HepG2 (cell line): Measurements from ENCODE around the gene FAF1. TPM values are rescaled to one million over a fixed set of nuclear protein-coding genes. Genes with fewer than 3 reads are reported as not detected.

Experiments
- ATAC-seq: fragments of 200-7000 bp; cut with Tn5 transposase; 3 replicates; pipeline ENCODE4 v1.9.1; 2020; ENCODE audit warnings: mild to moderate bottlenecking, moderate library complexity
- BruUV-seq: library from RNA; stranded (reverse); fragments of 400-500 nt; replicated peaks from 2 replicates; lab custom pipeline; 2021; lab: Mats Ljungman, UMichigan
- CTCF ChIA-PET: fragments of 300-600 bp; formaldehyde crosslinking; extraction: SDS; loops from one replicate; lab custom pipeline; 2021; ENCODE audit warnings: low total read pairs, inconsistent platforms, low intra/inter-chr PET ratio; lab: Yijun Ruan, JAX
- POLR2A ChIA-PET: fragments of 350-600 bp; sonication (Branson Sonifier 250); formaldehyde crosslinking; loops from one replicate; lab custom pipeline; 2020; ENCODE audit warnings: antibody characterized with exemption, inconsistent platforms; lab: Yijun Ruan, JAX
- DNase-seq: peaks from one replicate; pipeline ENCODE4 v3.0.0-alpha.2; 2015; ENCODE audit warnings: low spot score
- FAIRE-seq: peaks from 3 replicates; lab custom pipeline; 2011; peaks lifted over from hg19 to GRCh38; lab: Jason Lieb, UNC
- H2AFZ ChIP-seq: one replicate; pipeline ENCODE4 v1.6.1; 2011; ENCODE audit warnings: low read length, inconsistent platforms
- H3K27ac ChIP-seq: fragments of 300-600 bp; 3 replicates; pipeline ENCODE4 v1.8.0; 2011; ENCODE audit warnings: mixed run types, mild to moderate bottlenecking, mixed read lengths, low read length, inconsistent platforms; ENCODE audit not compliant: insufficient read depth; ENCODE audit errors: extremely low read length
- H3K27me3 ChIP-seq, 2 experiments: fragments of 200-600 bp in 1 of 2; 2 replicates in 1 of 2; 3 replicates in 1 of 2; pipeline versions ENCODE4 v1.6.0 to v1.8.0; 2011; ENCODE audit warnings: low read length in 2 of 2, mild to moderate bottlenecking in 2 of 2, moderate library complexity in 2 of 2, inconsistent platforms in 1 of 2; ENCODE audit not compliant: insufficient read depth in 2 of 2, control insufficient read depth in 1 of 2
- H3K36me3 ChIP-seq, 2 experiments: fragments of 200-600 bp in 1 of 2; replicated peaks in 1 of 2; 2 replicates in 1 of 2; 3 replicates in 1 of 2; pipeline versions ENCODE4 v1.5.1 to v1.8.0; 2011; ENCODE audit warnings: low read length in 2 of 2, inconsistent platforms in 1 of 2; ENCODE audit not compliant: insufficient read depth in 2 of 2, control insufficient read depth in 1 of 2
- H3K4me1 ChIP-seq: 2 replicates; pipeline ENCODE4 v1.5.1; 2012; ENCODE audit warnings: low read length, inconsistent platforms; ENCODE audit not compliant: insufficient read depth
- H3K4me2 ChIP-seq: 2 replicates; pipeline ENCODE4 v1.6.0; 2011; ENCODE audit warnings: low read depth, low read length, inconsistent platforms
- H3K4me3 ChIP-seq, 3 experiments: fragments of 200-600 bp in 1 of 3; sonication (generic), shearing (Covaris generic) in 1 of 3; replicated peaks in 1 of 3; 2 replicates each; pipeline ENCODE4 v1.5.1; 2011 to 2016; ENCODE audit warnings: low read length in 3 of 3, inconsistent platforms in 2 of 3, low read depth in 2 of 3, mild to moderate bottlenecking in 2 of 3, control low read depth in 1 of 3, mixed read lengths in 1 of 3; ENCODE audit not compliant: insufficient read depth in 1 of 3
- H3K79me2 ChIP-seq: one replicate; pipeline ENCODE4 v1.6.1; 2011; ENCODE audit warnings: low read length, inconsistent platforms; ENCODE audit not compliant: insufficient read depth
- H3K9ac ChIP-seq: 2 replicates; pipeline ENCODE4 v1.6.0; 2011; ENCODE audit warnings: mild to moderate bottlenecking, low read depth, low read length, inconsistent platforms; ENCODE audit not compliant: insufficient read depth
- H3K9me3 ChIP-seq: 2 replicates; pipeline ENCODE4 v1.5.1; 2012; ENCODE audit warnings: mild to moderate bottlenecking, low read length
- H4K20me1 ChIP-seq: 2 replicates; pipeline ENCODE4 v1.6.0; 2011; ENCODE audit warnings: inconsistent platforms, mild to moderate bottlenecking, low read length, moderate library complexity; ENCODE audit not compliant: insufficient read depth
- CAMTA2 ChIP-seq: sonication (generic); formaldehyde crosslinking; IDR thresholded peaks from 2 replicates; pipeline ENCODE4 v1.4.0; 2020; ENCODE audit warnings: mild to moderate bottlenecking, missing genetic modification reagents, borderline replicate concordance
- CTCF ChIP-seq: sonication (generic); formaldehyde crosslinking; IDR thresholded peaks from 2 replicates; pipeline ENCODE4 v1.5.0; 2020; ENCODE audit warnings: mild to moderate bottlenecking, missing genetic modification reagents, moderate library complexity
- SMC3 ChIP-seq: IDR thresholded peaks from 2 replicates; pipeline ENCODE4 v1.6.1; 2011; ENCODE audit warnings: low read length, improper control_type of control experiment
- STAG1 ChIP-seq: sonication (generic); formaldehyde crosslinking; IDR thresholded peaks from 2 replicates; pipeline ENCODE4 v1.4.0; 2020; ENCODE audit warnings: missing genetic modification reagents
- WGBS: methylation state at CpG from one replicate; pipeline ENCODE4 v1.1.6; 2017; ENCODE audit warnings: low lambda C conversion rate; 5-methylcytosine and 5-hydroxymethylcytosine counted together
- in situ Hi-C: cut with HindIII; loops from 2 replicates; pipeline ENCODE4 v1.10.0; 2017; ENCODE audit warnings: low pct_unique_long_range_greater_than_20kb; ENCODE audit not compliant: extremely low pct_ligation_motif_present
- intact Hi-C: fragments of 100-400 bp; cut with micrococcal nuclease; formaldehyde crosslinking; loops from one replicate; pipeline ENCODE4 v1.10.0; 2022; ENCODE audit not compliant: unreplicated experiment
- polyA plus RNA-seq, 8 experiments: library from polyadenylated mRNA; depleted of rRNA in 3 of 8; stranded (reverse) in 7 of 8; unstranded in 1 of 8; fragments of >200 nt; fragmentation: Illumina TruSeq in 4 of 8; extraction: Trizol in 4 of 8; gene quantifications; 2 replicates each; pipeline versions ENCODE4 v1.2.1 to v1.2.3, GENCODE V29; 2011 to 2016; ENCODE audit warnings: low read depth in 4 of 8, missing spikeins in 1 of 8, mixed read lengths in 1 of 8; ENCODE audit not compliant: insufficient read depth in 1 of 8
- total RNA-seq, 5 experiments: library from RNA; depleted of rRNA; stranded (reverse); fragments of >200 nt; fragmentation: Illumina TruSeq; extraction: Trizol; gene quantifications; 2 replicates each; pipeline ENCODE4 v1.2.3, GENCODE V29; 2016; ENCODE audit warnings: low read depth in 1 of 5
- TF ChIP-seq, protein P1 (sequence below): sonication (generic); formaldehyde crosslinking; IDR thresholded peaks from 2 replicates; pipeline ENCODE4 v1.5.0; 2020; ENCODE audit warnings: mild to moderate bottlenecking, missing genetic modification reagents

The FAF1 gene
- total and polyA plus RNA-seq, 2 of the 13 experiments (the other 11 are each of a cell fraction or from before 2014, with no cell fraction given) = 19.4 to 63.3 TPM

DNA sequence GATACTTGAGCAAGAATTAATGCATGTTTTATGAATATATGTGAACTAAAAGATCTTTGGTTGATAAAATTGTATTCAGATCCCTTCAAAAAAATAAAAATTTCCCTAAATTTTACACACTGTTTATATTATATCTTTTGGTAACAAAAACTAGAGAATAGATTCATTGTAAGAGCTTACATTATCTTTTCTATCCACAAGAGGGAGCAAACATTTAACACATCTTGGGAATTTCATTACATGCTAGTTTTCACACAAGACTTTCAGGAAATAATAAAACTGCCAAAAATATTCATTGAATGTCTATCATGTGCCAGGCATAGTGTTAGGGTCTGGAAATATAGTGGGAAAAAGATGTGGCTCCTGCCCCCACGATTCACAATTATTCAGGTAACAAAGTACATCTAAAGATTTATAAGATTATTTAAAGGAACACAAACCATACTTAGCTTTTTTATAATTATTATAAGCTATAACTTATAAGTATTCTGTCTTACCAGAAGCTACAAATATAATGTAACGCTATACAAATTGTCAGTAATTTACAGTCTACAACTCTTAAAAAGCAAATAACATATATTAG is 30.6 kb downstream of the FAF1 start:
- peaks cover 35% of the 10 kb centered on the region for H3K79me2 ChIP-seq
- no peak overlapping the region for H3K4me2 ChIP-seq
- peaks cover 18% of the 10 kb centered on the region for H3K4me1 ChIP-seq
- FAIRE-seq (peak; percentile 72), ATAC-seq (no peak), DNase-seq (peak; percentile 47)
- H3K9me3 ChIP-seq = no peaks in the 10 kb centered on the region
- no peaks in the 10 kb centered on the region for H4K20me1 ChIP-seq
- no peak overlapping the region for H3K9ac ChIP-seq
- no peaks in the 10 kb centered on the region for H3K27me3 ChIP-seq
- WGBS = 63% methylated on average over 2 of the region's 2 CpGs
- no peak overlapping the region for H2AFZ ChIP-seq
- POLR2A ChIA-PET = interaction anchor here (1.0 kb wide), 1 partner anchor 48 kb away, joined by 3 read pairs; no protein-coding TSS in a partner anchor
- no TSS peak for BruUV-seq
- H3K4me3 ChIP-seq = no peak overlapping the region
- no peaks in the 10 kb centered on the region; a peak in 1 of 5 replicates for H3K36me3 ChIP-seq
- TF ChIP-seq, protein P1, sequence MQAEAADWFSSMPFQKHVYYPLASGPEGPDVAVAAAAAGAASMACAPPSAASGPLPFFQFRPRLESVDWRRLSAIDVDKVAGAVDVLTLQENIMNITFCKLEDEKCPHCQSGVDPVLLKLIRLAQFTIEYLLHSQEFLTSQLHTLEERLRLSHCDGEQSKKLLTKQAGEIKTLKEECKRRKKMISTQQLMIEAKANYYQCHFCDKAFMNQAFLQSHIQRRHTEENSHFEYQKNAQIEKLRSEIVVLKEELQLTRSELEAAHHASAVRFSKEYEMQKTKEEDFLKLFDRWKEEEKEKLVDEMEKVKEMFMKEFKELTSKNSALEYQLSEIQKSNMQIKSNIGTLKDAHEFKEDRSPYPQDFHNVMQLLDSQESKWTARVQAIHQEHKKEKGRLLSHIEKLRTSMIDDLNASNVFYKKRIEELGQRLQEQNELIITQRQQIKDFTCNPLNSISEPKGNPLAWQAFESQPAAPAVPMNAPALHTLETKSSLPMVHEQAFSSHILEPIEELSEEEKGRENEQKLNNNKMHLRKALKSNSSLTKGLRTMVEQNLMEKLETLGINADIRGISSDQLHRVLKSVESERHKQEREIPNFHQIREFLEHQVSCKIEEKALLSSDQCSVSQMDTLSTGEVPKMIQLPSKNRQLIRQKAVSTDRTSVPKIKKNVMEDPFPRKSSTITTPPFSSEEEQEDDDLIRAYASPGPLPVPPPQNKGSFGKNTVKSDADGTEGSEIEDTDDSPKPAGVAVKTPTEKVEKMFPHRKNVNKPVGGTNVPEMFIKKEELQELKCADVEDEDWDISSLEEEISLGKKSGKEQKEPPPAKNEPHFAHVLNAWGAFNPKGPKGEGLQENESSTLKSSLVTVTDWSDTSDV = no peak
- TF ChIP-seq CTCF (CRISPR knock-in tag) (peak; percentile 38), STAG1 (CRISPR knock-in tag) (peak; percentile 56), SMC3 (peak; percentile 60; the same call in 1 of the 2 replicates), CAMTA2 (CRISPR knock-in tag) (no peak)
- CTCF ChIA-PET = interaction anchor here (0.8 to 2.7 kb wide), 7 partner anchors 39 to 260 kb away, joined by 3 to 21 read pairs (median 4); no protein-coding TSS in a partner anchor
- intact Hi-C loops (loop anchor here (1.0 to 5.0 kb wide), 5 partner anchors 39 to 260 kb away; no protein-coding TSS in a partner anchor), in situ Hi-C loops (no loop called here)
- H3K27ac ChIP-seq = no peak overlapping the region
